Subcutaneous adipose tissue (tissue), 4 donors: ENCODE data around the gene FGF2. TPM values are rescaled to one million over a fixed set of nuclear protein-coding genes. Genes with fewer than 3 reads are reported as not detected.

Experiments
- CTCF ChIP-seq: fragments of 450-650 bp; IDR thresholded peaks from one replicate; pipeline ENCODE4 v1.5.1; 2016; ENCODE audit warnings: low read depth, mild to moderate bottlenecking, control low read depth, antibody characterized with exemption, moderate library complexity
- total RNA-seq, 4 donors: library from RNA; depleted of rRNA; stranded (reverse); fragments of >200 nt; gene quantifications; one replicate each; pipeline ENCODE4 v1.1.0, GENCODE V29; 2016

Gene FGF2
- total RNA-seq, 4 donors from 2014 or later, result 35.5 to 51.5 (median 44.5) TPM

GRCh38 chr4:122901247-122902010 lies 74.8 kb downstream of the FGF2 start:
- no peak for TF ChIP-seq CTCF

GRCh38 chr4:122903766-122904288 lies 77.2 kb downstream of the FGF2 start:
- no peak for TF ChIP-seq CTCF

- no peak for TF ChIP-seq CTCF
These were observed 80.3 kb downstream of the FGF2 start for GRCh38 chr4:122906859-122907305.

- TF ChIP-seq CTCF, result no peak
These were observed 81.6 kb downstream of the FGF2 start for GRCh38 chr4:122908223-122908622.

- no peak for TF ChIP-seq CTCF
These were observed 83.1 kb downstream of the FGF2 start for GRCh38 chr4:122909683-122910082.

GRCh38 chr4:122911588-122911987 lies 85.0 kb downstream of the FGF2 start:
- TF ChIP-seq CTCF, result no peak

GRCh38 chr4:122912810-122913575 lies 86.4 kb downstream of the FGF2 start:
- TF ChIP-seq CTCF, result no peak
